Measurements from ENCODE around the gene MSANTD2. TPM values are rescaled to one million over a fixed set of nuclear protein-coding genes. Genes with fewer than 3 reads are reported as not detected.

MSANTD2 gene
- total and polyA plus RNA-seq, 9 of the 15 experiments (the other 6 are each of a cell fraction or from before 2014, with no cell fraction given): 1.3 to 9.9 (median 5.3) TPM

GRCh38 chr11:124762624-124763155 is 37.5 kb downstream of the MSANTD2 start (continued):
- TF ChIP-seq PPARD (CRISPR knock-in tag; IDR thresholded peaks at IDR 0.05) (no peak), SNIP1 (IDR thresholded peaks at IDR 0.05; ENCODE audit: low read depth) (no peak), RBM14 (IDR thresholded peaks at IDR 0.05; ENCODE audit: borderline replicate concordance, insufficient read depth, low read depth, low read length) (no peak), ATF4 (CRISPR knock-in tag; IDR thresholded peaks at IDR 0.05) (no peak), MAFK (IDR thresholded peaks at IDR 0.05; ENCODE audit: low read length) (no peak), CREM (IDR thresholded peaks at IDR 0.05; ENCODE audit: low read depth) (no peak), ZNF780A (CRISPR knock-in tag; IDR thresholded peaks at IDR 0.05) (no peak), PHF8 (IDR thresholded peaks at IDR 0.05; ENCODE audit: borderline replicate concordance, low read length) (peak; percentile 28; the same call in 1 of the 2 replicates), ZBTB17 (CRISPR knock-in tag; IDR thresholded peaks at IDR 0.05) (no peak), ZNF407 (IDR thresholded peaks at IDR 0.05; ENCODE audit: low read depth) (no peak), PTRF (tag; IDR thresholded peaks at IDR 0.05) (no peak), ZC3H4 (CRISPR knock-in tag; IDR thresholded peaks at IDR 0.05; ENCODE audit: borderline replicate concordance) (no peak), TCF7 (IDR thresholded peaks at IDR 0.05; ENCODE audit: borderline replicate concordance) (no peak), LEF1 (IDR thresholded peaks at IDR 0.05) (no peak), SIX5 (IDR thresholded peaks at IDR 0.05; ENCODE audit: borderline replicate concordance in 1 of 2, insufficient read depth in 1 of 2, low read depth in 1 of 2, low read length in 2 of 2) (no peak), ZNF644 (tag; IDR thresholded peaks at IDR 0.05; ENCODE audit: low read depth) (no peak), KAT2B (IDR thresholded peaks at IDR 0.05; ENCODE audit: low read depth, low read length) (no peak)
- TF ChIP-seq, protein P1, sequence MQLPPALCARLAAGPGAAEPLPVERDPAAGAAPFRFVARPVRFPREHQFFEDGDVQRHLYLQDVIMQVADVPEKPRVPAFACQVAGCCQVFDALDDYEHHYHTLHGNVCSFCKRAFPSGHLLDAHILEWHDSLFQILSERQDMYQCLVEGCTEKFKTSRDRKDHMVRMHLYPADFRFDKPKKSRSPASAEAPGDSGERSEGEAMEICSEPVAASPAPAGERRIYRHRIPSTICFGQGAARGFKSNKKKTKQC (CRISPR knock-in tag; IDR thresholded peaks at IDR 0.05): no peak
- TF ChIP-seq, protein P2, sequence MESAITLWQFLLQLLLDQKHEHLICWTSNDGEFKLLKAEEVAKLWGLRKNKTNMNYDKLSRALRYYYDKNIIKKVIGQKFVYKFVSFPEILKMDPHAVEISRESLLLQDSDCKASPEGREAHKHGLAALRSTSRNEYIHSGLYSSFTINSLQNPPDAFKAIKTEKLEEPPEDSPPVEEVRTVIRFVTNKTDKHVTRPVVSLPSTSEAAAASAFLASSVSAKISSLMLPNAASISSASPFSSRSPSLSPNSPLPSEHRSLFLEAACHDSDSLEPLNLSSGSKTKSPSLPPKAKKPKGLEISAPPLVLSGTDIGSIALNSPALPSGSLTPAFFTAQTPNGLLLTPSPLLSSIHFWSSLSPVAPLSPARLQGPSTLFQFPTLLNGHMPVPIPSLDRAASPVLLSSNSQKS (CRISPR knock-in tag; IDR thresholded peaks at IDR 0.05): no peak
